HG02763 (cell line): ENCODE data around the gene SKOR1.

ENCODE experiments used
- ATAC-seq: cut with Tn5 transposase; IDR thresholded peaks from one replicate; pipeline ENCODE4 v1.9.1; 2021; ENCODE audit warnings: mild to moderate bottlenecking, moderate library complexity; ENCODE audit not compliant: unreplicated experiment

SKOR1 gene

GRCh38 chr15:67831363-67831762 is 6.1 kb downstream of the SKOR1 start:
- ATAC-seq, result no peak

- ATAC-seq, result no peak
Observed at GRCh38 chr15:67832031-67832551, 6.8 kb downstream of the SKOR1 start.

GRCh38 chr15:67832897-67833709 is 7.8 kb downstream of the SKOR1 start:
- ATAC-seq, result no peak

GRCh38 chr15:67833710-67834511 is 8.6 kb downstream of the SKOR1 start:
- no peak for ATAC-seq

GRCh38 chr15:67834581-67835296 is 9.4 kb downstream of the SKOR1 start:
- no peak for ATAC-seq

- no peak for ATAC-seq
Observed at GRCh38 chr15:67835297-67836133, 10.2 kb downstream of the SKOR1 start.

- no peak for ATAC-seq
Observed at GRCh38 chr15:67836134-67836455, 10.8 kb downstream of the SKOR1 start.

GRCh38 chr15:67836477-67836876 is 11.2 kb downstream of the SKOR1 start:
- ATAC-seq, result no peak

GRCh38 chr15:67836955-67837354 is 11.6 kb downstream of the SKOR1 start:
- ATAC-seq, result no peak

GRCh38 chr15:67838789-67839332 is 13.6 kb downstream of the SKOR1 start:
- ATAC-seq, result no peak

- ATAC-seq, result no peak
Observed at GRCh38 chr15:67839499-67839928, 14.2 kb downstream of the SKOR1 start.

GRCh38 chr15:67839929-67840748 is 14.8 kb downstream of the SKOR1 start, which contains the start of gene RNU6-1:
TSS of gene RNU6-1 (minus strand) at chr15:67840045.
- peak; percentile 88 for ATAC-seq

- ATAC-seq, result no peak
Observed at GRCh38 chr15:67840749-67841512, 15.6 kb downstream of the SKOR1 start.

- no peak for ATAC-seq
Observed at GRCh38 chr15:67841513-67841762, 16.1 kb downstream of the SKOR1 start.

GRCh38 chr15:67843092-67843501 is 17.8 kb downstream of the SKOR1 start:
- no peak for ATAC-seq

- ATAC-seq, result no peak
Observed at GRCh38 chr15:67843571-67844387, 18.5 kb downstream of the SKOR1 start.

- no peak for ATAC-seq
Observed at GRCh38 chr15:67845974-67846373, 20.7 kb downstream of the SKOR1 start.

GRCh38 chr15:67849538-67849937 is 24.2 kb downstream of the SKOR1 start:
- no peak for ATAC-seq
